Neuronal stem cell (in vitro differentiated cells): ENCODE measurements around the gene DLD.
"Not testable (repeated sequence)": the region's sequence is repeated elsewhere in the genome, so short reads cannot be mapped to it uniquely, and the experiment has no call there.

Experiments used
- DNase-seq: peaks from one replicate; pipeline ENCODE4 v3.0.0-alpha.2; 2013; ENCODE audit warnings: low spot score
- H2AFZ ChIP-seq: one replicate; pipeline ENCODE4 v1.6.1; 2013; ENCODE audit warnings: mild to moderate bottlenecking, low read length, inconsistent platforms
- H2AK5ac ChIP-seq: 2 replicates; pipeline ENCODE4 v1.6.1; 2013; ENCODE audit warnings: low read depth, mild to moderate bottlenecking, inconsistent platforms, low read length, moderate library complexity, mixed read lengths
- H2BK120ac ChIP-seq: 2 replicates; pipeline ENCODE4 v1.6.1; 2013; ENCODE audit warnings: low read depth, mild to moderate bottlenecking, inconsistent platforms, low read length, moderate library complexity, mixed read lengths
- H2BK12ac ChIP-seq: one replicate; pipeline ENCODE4 v1.6.1; 2013; ENCODE audit warnings: low read length, inconsistent platforms
- H2BK15ac ChIP-seq: 2 replicates; pipeline ENCODE4 v1.6.1; 2013; ENCODE audit warnings: mild to moderate bottlenecking, low read length, inconsistent platforms, mixed read lengths
- H2BK5ac ChIP-seq: one replicate; pipeline ENCODE4 v1.6.1; 2013; ENCODE audit warnings: inconsistent platforms, mild to moderate bottlenecking, low read length, moderate library complexity
- H3K14ac ChIP-seq: one replicate; pipeline ENCODE4 v1.6.1; 2013; ENCODE audit warnings: low read length, inconsistent platforms
- H3K18ac ChIP-seq: 2 replicates; pipeline ENCODE4 v1.6.1; 2013; ENCODE audit warnings: low read length, inconsistent platforms
- H3K23ac ChIP-seq: 2 replicates; pipeline ENCODE4 v1.6.1; 2013; ENCODE audit warnings: low read depth, mild to moderate bottlenecking, mixed read lengths, low read length, inconsistent platforms; ENCODE audit not compliant: poor library complexity
- H3K27ac ChIP-seq: replicated peaks from 3 replicates; pipeline ENCODE4 v1.5.1; 2013; ENCODE audit warnings: low read length, inconsistent platforms
- H3K27me3 ChIP-seq, 3 experiments: 2 replicates each; pipeline ENCODE4 v1.6.1; 2013; ENCODE audit warnings: low read length in 3 of 3, mild to moderate bottlenecking in 2 of 3, inconsistent platforms in 1 of 3, low read depth in 1 of 3, mixed read lengths in 1 of 3, moderate library complexity in 1 of 3; ENCODE audit not compliant: control insufficient read depth in 3 of 3, insufficient read depth in 3 of 3
- H3K36me3 ChIP-seq, 2 donors: replicated peaks in 1 of 2; 2 replicates each; pipeline ENCODE4 v1.6.1; 2013; ENCODE audit warnings: low read length in 2 of 2; ENCODE audit not compliant: control insufficient read depth in 2 of 2, insufficient read depth in 2 of 2
- H3K4ac ChIP-seq: 2 replicates; pipeline ENCODE4 v1.6.1; 2013; ENCODE audit warnings: inconsistent platforms, mild to moderate bottlenecking, low read length, moderate library complexity
- H3K4me1 ChIP-seq, 2 donors: 1 replicate in 1 of 2; 2 replicates in 1 of 2; pipeline ENCODE4 v1.6.1; 2013; ENCODE audit warnings: low read length in 2 of 2, low read depth in 1 of 2; ENCODE audit not compliant: control insufficient read depth in 2 of 2, insufficient read depth in 1 of 2
- H3K4me2 ChIP-seq: one replicate; pipeline ENCODE4 v1.6.1; 2013; ENCODE audit warnings: mild to moderate bottlenecking, low read length, inconsistent platforms; ENCODE audit not compliant: insufficient read depth, poor library complexity, severe bottlenecking
- H3K4me3 ChIP-seq, 2 donors: 2 replicates each; pipeline ENCODE4 v1.5.1; 2013; ENCODE audit warnings: low read length in 2 of 2, mild to moderate bottlenecking in 2 of 2, inconsistent platforms in 1 of 2, moderate library complexity in 1 of 2
- H3K79me1 ChIP-seq: one replicate; pipeline ENCODE4 v1.6.1; 2013; ENCODE audit warnings: low read depth, mild to moderate bottlenecking, inconsistent platforms, low read length, moderate library complexity
- H3K9ac ChIP-seq: one replicate; pipeline ENCODE4 v1.6.1; 2013; ENCODE audit warnings: mild to moderate bottlenecking, low read depth, low read length, inconsistent platforms; ENCODE audit not compliant: poor library complexity
- H3K9me3 ChIP-seq, 2 donors: replicated peaks in 1 of 2; 2 replicates each; pipeline versions ENCODE3 to v1.6.1; 2013; ENCODE audit warnings: low read length in 2 of 2, mild to moderate bottlenecking in 2 of 2, inconsistent platforms in 1 of 2, low read depth in 1 of 2, mixed read lengths in 1 of 2, moderate library complexity in 1 of 2; ENCODE audit not compliant: control insufficient read depth in 2 of 2, insufficient read depth in 1 of 2
- H4K8ac ChIP-seq: one replicate; pipeline ENCODE4 v1.6.1; 2013; ENCODE audit warnings: low read depth, mild to moderate bottlenecking, inconsistent platforms, low read length, moderate library complexity
- H4K91ac ChIP-seq: one replicate; pipeline ENCODE4 v1.6.1; 2013; ENCODE audit warnings: low read length, low read depth, mild to moderate bottlenecking, inconsistent platforms; ENCODE audit not compliant: poor library complexity
- WGBS, 2 donors: extraction: QIAGEN DNeasy Blood & Tissue Kit; methylation state at CpG; one replicate each; pipeline ENCODE4 v1.1.7; 2013; ENCODE audit warnings: missing lambda C conversion rate in 2 of 2, mixed read lengths in 1 of 2; ENCODE audit not compliant: insufficient read length in 2 of 2, insufficient replicate concordance in 1 of 2; ENCODE audit errors: extremely low coverage in 2 of 2; 5-methylcytosine and 5-hydroxymethylcytosine counted together

DLD gene

GRCh38 chr7:107921826-107922225 is 30.8 kb downstream of the DLD start:
- not testable (repeated sequence) for H3K14ac ChIP-seq, H3K4ac ChIP-seq, H3K27me3 ChIP-seq, H3K27ac ChIP-seq, H2BK15ac ChIP-seq, H3K23ac ChIP-seq, H3K9me3 ChIP-seq, H4K91ac ChIP-seq, H3K4me2 ChIP-seq, H3K18ac ChIP-seq, DNase-seq, H2AK5ac ChIP-seq, H3K79me1 ChIP-seq, H3K9ac ChIP-seq, H2BK5ac ChIP-seq, H3K4me1 ChIP-seq, H2AFZ ChIP-seq, H4K8ac ChIP-seq, H2BK120ac ChIP-seq, H3K4me3 ChIP-seq, H2BK12ac ChIP-seq
- peaks cover 24 to 100% of the 10 kb centered on the region in 2 donors for H3K36me3 ChIP-seq
- WGBS, 2 donors = no CpG with 5 or more reads among the region's 2 CpGs

- H3K27ac ChIP-seq = no peak overlapping the region
- DNase-seq = no peak
- no CpG with 5 or more reads among the region's 1 CpG for WGBS, 2 donors
- no peak overlapping the region for H3K9ac ChIP-seq
- no peak overlapping the region for H2BK120ac ChIP-seq
- no peak overlapping the region for H2BK15ac ChIP-seq
- no peaks in the 10 kb centered on the region for H3K4me1 ChIP-seq
- peaks cover 19 to 100% of the 10 kb centered on the region in 2 donors for H3K36me3 ChIP-seq
- H3K18ac ChIP-seq = no peak overlapping the region
- H3K23ac ChIP-seq = no peak overlapping the region
- H3K4me2 ChIP-seq = no peak overlapping the region
- no peaks in the 10 kb centered on the region for H3K79me1 ChIP-seq
- no peak overlapping the region for H4K8ac ChIP-seq
- no peak overlapping the region for H2BK12ac ChIP-seq
- no peak overlapping the region for H4K91ac ChIP-seq
- no peak overlapping the region for H3K4ac ChIP-seq
- no peaks in the 10 kb centered on the region for H3K9me3 ChIP-seq
- no peak overlapping the region for H3K14ac ChIP-seq
- H2AK5ac ChIP-seq = no peak overlapping the region
- H3K27me3 ChIP-seq = no peaks in the 10 kb centered on the region
- H2BK5ac ChIP-seq = no peak overlapping the region
- H2AFZ ChIP-seq = no peak overlapping the region
- H3K4me3 ChIP-seq = no peak overlapping the region
Observed at GRCh38 chr7:107922886-107923285, 31.9 kb downstream of the DLD start.

GRCh38 chr7:107924841-107925504 is 34.0 kb downstream of the DLD start:
- DNase-seq = no peak
- no peak overlapping the region for H2BK12ac ChIP-seq
- H2AFZ ChIP-seq = no peak overlapping the region
- no peak overlapping the region for H2BK5ac ChIP-seq
- no peaks in the 10 kb centered on the region for H3K27me3 ChIP-seq
- no peak overlapping the region for H3K4me3 ChIP-seq
- no peak overlapping the region for H3K27ac ChIP-seq
- H3K18ac ChIP-seq = no peak overlapping the region
- no peaks in the 10 kb centered on the region for H3K9me3 ChIP-seq
- no peak overlapping the region for H2AK5ac ChIP-seq
- no peak overlapping the region for H3K4me2 ChIP-seq
- no peak overlapping the region for H3K14ac ChIP-seq
- no peak overlapping the region for H4K8ac ChIP-seq
- H3K79me1 ChIP-seq = no peaks in the 10 kb centered on the region
- no peak overlapping the region for H2BK15ac ChIP-seq
- no peak overlapping the region for H4K91ac ChIP-seq
- no CpG with 5 or more reads among the region's 5 CpGs for WGBS, 2 donors
- H2BK120ac ChIP-seq = no peak overlapping the region
- no peak overlapping the region for H3K9ac ChIP-seq
- H3K4me1 ChIP-seq = no peaks in the 10 kb centered on the region
- peaks cover 19 to 100% of the 10 kb centered on the region in 2 donors for H3K36me3 ChIP-seq
- no peak overlapping the region for H3K23ac ChIP-seq
- H3K4ac ChIP-seq = no peak overlapping the region

GRCh38 chr7:107926481-107926880 is 35.5 kb downstream of the DLD start:
- no peak overlapping the region for H2AFZ ChIP-seq
- H3K4me2 ChIP-seq = no peak overlapping the region
- no peak overlapping the region for H3K4me3 ChIP-seq
- no peak overlapping the region for H2BK15ac ChIP-seq
- no peak overlapping the region for H2AK5ac ChIP-seq
- H2BK5ac ChIP-seq = no peak overlapping the region
- no peak overlapping the region for H2BK120ac ChIP-seq
- no peak overlapping the region for H3K14ac ChIP-seq
- no peaks in the 10 kb centered on the region for H3K79me1 ChIP-seq
- no peak for DNase-seq
- WGBS, 2 donors = no CpG with 5 or more reads among the region's 1 CpG
- H3K36me3 ChIP-seq = peaks cover 20 to 100% of the 10 kb centered on the region in 2 donors
- H3K23ac ChIP-seq = no peak overlapping the region
- H3K18ac ChIP-seq = no peak overlapping the region
- no peak overlapping the region for H3K9ac ChIP-seq
- H3K4me1 ChIP-seq = no peaks in the 10 kb centered on the region
- no peak overlapping the region for H3K4ac ChIP-seq
- no peaks in the 10 kb centered on the region for H3K9me3 ChIP-seq
- H4K91ac ChIP-seq = no peak overlapping the region
- H3K27me3 ChIP-seq = no peaks in the 10 kb centered on the region
- no peak overlapping the region for H3K27ac ChIP-seq
- H4K8ac ChIP-seq = no peak overlapping the region
- H2BK12ac ChIP-seq = no peak overlapping the region
